Endodermal cell (in vitro differentiated cells): Measurements from ENCODE around the gene LSM7. TPM values are rescaled to one million over a fixed set of nuclear protein-coding genes. Genes with fewer than 3 reads are reported as not detected.
"Not testable (repeated sequence)": the region's sequence is repeated elsewhere in the genome, so short reads cannot be mapped to it uniquely, and the experiment has no call there.

Experiments
- DNase-seq: peaks from one replicate; pipeline ENCODE4 v3.0.0-alpha.2; 2017
- H3K27ac ChIP-seq: 2 replicates; pipeline ENCODE4 v1.5.1; 2013; ENCODE audit warnings: mild to moderate bottlenecking, low read depth, low read length, moderate library complexity
- H3K27me3 ChIP-seq: 2 replicates; pipeline ENCODE4 v1.6.1; 2013; ENCODE audit warnings: mild to moderate bottlenecking, low read length, moderate library complexity; ENCODE audit not compliant: insufficient read depth, control insufficient read depth, poor library complexity, severe bottlenecking
- H3K36me3 ChIP-seq: 2 replicates; pipeline ENCODE4 v1.7.0; 2013; ENCODE audit warnings: mild to moderate bottlenecking, low read length, moderate library complexity; ENCODE audit not compliant: control insufficient read depth, insufficient read depth
- H3K4me1 ChIP-seq: one replicate; pipeline ENCODE4 v1.7.0; 2013; ENCODE audit warnings: low read length; ENCODE audit not compliant: control insufficient read depth, insufficient read depth
- H3K4me3 ChIP-seq: 2 replicates; pipeline ENCODE4 v1.5.1; 2013; ENCODE audit warnings: mild to moderate bottlenecking, low read length, moderate library complexity
- H3K9ac ChIP-seq: 2 replicates; pipeline ENCODE4 v1.6.1; 2013; ENCODE audit warnings: mild to moderate bottlenecking, low read length, moderate library complexity; ENCODE audit not compliant: poor library complexity, severe bottlenecking; ENCODE audit errors: extremely low read depth
- H3K9me3 ChIP-seq: 2 replicates; pipeline ENCODE4 v1.6.1; 2013; ENCODE audit warnings: mild to moderate bottlenecking, low read length, moderate library complexity; ENCODE audit not compliant: control insufficient read depth
- H3K27ac Mint-ChIP-seq: 2 replicates; pipeline ENCODE4 v1.8.0; 2020; ENCODE audit warnings: mixed read lengths
- H3K27me3 Mint-ChIP-seq: 2 replicates; pipeline ENCODE4 v1.8.0; 2021; ENCODE audit warnings: mild to moderate bottlenecking, mixed read lengths; ENCODE audit not compliant: insufficient read depth
- H3K36me3 Mint-ChIP-seq: 2 replicates; pipeline ENCODE4 v1.8.0; 2020; ENCODE audit warnings: low read depth, mixed read lengths
- H3K4me1 Mint-ChIP-seq: 2 replicates; pipeline ENCODE4 v1.8.0; 2020; ENCODE audit warnings: mixed read lengths
- H3K4me3 Mint-ChIP-seq: 2 replicates; pipeline ENCODE4 v1.8.0; 2020; ENCODE audit warnings: mild to moderate bottlenecking, moderate library complexity, mixed read lengths
- H3K9me3 Mint-ChIP-seq: 2 replicates; pipeline ENCODE4 v1.8.0; 2020; ENCODE audit warnings: mild to moderate bottlenecking, mixed read lengths
- WGBS, 2 experiments: methylation state at CpG; one replicate each; pipeline versions ENCODE4 v1.1.5 to v1.1.7; 2013; ENCODE audit warnings: missing lambda C conversion rate in 2 of 2, mixed read lengths in 1 of 2; ENCODE audit not compliant: insufficient coverage in 1 of 2, insufficient read length in 1 of 2; 5-methylcytosine and 5-hydroxymethylcytosine counted together
- total RNA-seq, 2 donors: library from RNA; stranded (reverse); fragmentation: NEBNext Ultra II Directional in 1 of 2; extraction: Animal tissue kit (Norgen Biotek cat#: 25700) in 1 of 2; gene quantifications; 2 replicates in 1 of 2; 3 replicates in 1 of 2; pipeline ENCODE4 v1.2.1, GENCODE V29; 2021
- TF ChIP-seq, protein P1 (sequence below): fragments of 200-600 bp; sonication (generic); conservative IDR thresholded peaks from 2 replicates; pipeline ENCODE4 v1.5.0; 2021; ENCODE audit warnings: antibody characterized with exemption, mild to moderate bottlenecking

The LSM7 gene
- total RNA-seq, 2 donors from 2014 or later: 141 to 149 TPM

GRCh38 chr19:2352121-2352520, 23.7 kb upstream of the LSM7 start:
- WGBS, 2 experiments: 96 to 98% methylated on average over 23 to 24 of the region's 24 CpGs
- Mint-ChIP-seq H3K36me3 (peaks cover 2% of the 10 kb centered on the region), H3K4me1 (no peaks in the 10 kb centered on the region), H3K27ac (no peak overlapping the region), H3K4me3 (no peak overlapping the region), H3K27me3 (no peaks in the 10 kb centered on the region), H3K9me3 (no peaks in the 10 kb centered on the region)
- Histone ChIP-seq H3K36me3 (peaks cover 6% of the 10 kb centered on the region), H3K4me3 (no peak overlapping the region), H3K9ac (no peak overlapping the region), H3K27me3 (no peaks in the 10 kb centered on the region), H3K9me3 (no peaks in the 10 kb centered on the region), H3K27ac (no peak overlapping the region), H3K4me1 (no peaks in the 10 kb centered on the region)
- no peak for DNase-seq
- TF ChIP-seq, protein P1, sequence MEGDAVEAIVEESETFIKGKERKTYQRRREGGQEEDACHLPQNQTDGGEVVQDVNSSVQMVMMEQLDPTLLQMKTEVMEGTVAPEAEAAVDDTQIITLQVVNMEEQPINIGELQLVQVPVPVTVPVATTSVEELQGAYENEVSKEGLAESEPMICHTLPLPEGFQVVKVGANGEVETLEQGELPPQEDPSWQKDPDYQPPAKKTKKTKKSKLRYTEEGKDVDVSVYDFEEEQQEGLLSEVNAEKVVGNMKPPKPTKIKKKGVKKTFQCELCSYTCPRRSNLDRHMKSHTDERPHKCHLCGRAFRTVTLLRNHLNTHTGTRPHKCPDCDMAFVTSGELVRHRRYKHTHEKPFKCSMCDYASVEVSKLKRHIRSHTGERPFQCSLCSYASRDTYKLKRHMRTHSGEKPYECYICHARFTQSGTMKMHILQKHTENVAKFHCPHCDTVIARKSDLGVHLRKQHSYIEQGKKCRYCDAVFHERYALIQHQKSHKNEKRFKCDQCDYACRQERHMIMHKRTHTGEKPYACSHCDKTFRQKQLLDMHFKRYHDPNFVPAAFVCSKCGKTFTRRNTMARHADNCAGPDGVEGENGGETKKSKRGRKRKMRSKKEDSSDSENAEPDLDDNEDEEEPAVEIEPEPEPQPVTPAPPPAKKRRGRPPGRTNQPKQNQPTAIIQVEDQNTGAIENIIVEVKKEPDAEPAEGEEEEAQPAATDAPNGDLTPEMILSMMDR: no peak

DNA sequence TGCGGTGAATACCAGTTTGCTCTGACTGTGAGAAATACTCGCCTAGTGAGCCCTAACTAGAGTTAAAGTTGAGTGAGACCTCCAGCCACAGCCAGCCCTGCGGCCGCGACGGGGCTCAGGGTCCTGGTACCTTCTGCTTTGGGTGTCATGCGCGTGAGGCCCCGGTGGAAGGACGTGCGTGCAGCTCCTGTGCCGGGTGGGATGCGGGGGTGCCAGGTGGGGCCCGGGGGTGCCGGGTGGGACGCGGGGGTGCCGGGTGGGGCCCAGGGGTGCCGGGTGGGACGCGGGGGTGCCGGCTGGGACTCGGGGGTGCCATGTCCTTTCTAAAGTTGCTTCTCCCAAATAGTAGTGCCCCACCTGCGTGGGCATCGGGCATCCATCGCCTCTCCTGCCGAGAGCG, 23.2 kb upstream of the LSM7 start:
- no peak overlapping the region for H3K27ac Mint-ChIP-seq

GRCh38 chr19:2350656-2351055, 22.3 kb upstream of the LSM7 start:
- H3K4me1 Mint-ChIP-seq: no peaks in the 10 kb centered on the region

More for the DNA sequence above, 23.2 kb upstream of the LSM7 start:
- no peaks in the 10 kb centered on the region for H3K4me1 ChIP-seq
- H3K27me3 ChIP-seq: no peaks in the 10 kb centered on the region
- H3K36me3 ChIP-seq: peaks cover 6% of the 10 kb centered on the region
- no peaks in the 10 kb centered on the region for H3K9me3 ChIP-seq
- H3K4me3 ChIP-seq: no peak overlapping the region
- no peak for DNase-seq
- peaks cover 2% of the 10 kb centered on the region for H3K36me3 Mint-ChIP-seq
- no peaks in the 10 kb centered on the region for H3K9me3 Mint-ChIP-seq
- no peak overlapping the region for H3K9ac ChIP-seq
- 94 to 97% methylated on average over 19 to 28 of the region's 28 CpGs for WGBS, 2 experiments
- no peak overlapping the region for H3K4me3 Mint-ChIP-seq
- TF ChIP-seq, protein P1: no peak
- no peaks in the 10 kb centered on the region for H3K27me3 Mint-ChIP-seq
- H3K27ac ChIP-seq: no peak overlapping the region
- H3K4me1 Mint-ChIP-seq: no peaks in the 10 kb centered on the region

DNA sequence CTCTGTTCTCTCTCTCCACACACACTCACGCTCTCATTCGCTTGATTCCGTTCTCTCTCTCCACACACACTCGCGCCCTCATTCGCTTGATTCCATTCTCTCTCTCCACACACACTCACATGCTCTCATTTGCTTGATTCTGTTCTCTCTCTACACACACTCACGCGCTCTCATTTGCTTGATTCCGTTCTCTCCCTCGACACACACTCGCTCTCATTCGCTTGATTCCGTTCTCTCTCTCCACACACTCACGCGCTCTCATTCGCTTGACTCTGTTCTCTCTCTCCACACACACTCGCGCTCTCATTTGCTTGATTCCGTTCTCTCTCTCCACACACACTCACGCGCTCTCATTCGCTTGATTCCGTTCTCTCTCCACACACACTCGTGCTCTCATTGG, 21.4 kb upstream of the LSM7 start:
- not testable (repeated sequence) for H3K27ac ChIP-seq, H3K27me3 ChIP-seq, H3K9ac ChIP-seq, H3K9me3 ChIP-seq, H3K27ac Mint-ChIP-seq, H3K36me3 ChIP-seq, H3K4me3 Mint-ChIP-seq, DNase-seq, H3K4me3 ChIP-seq, H3K4me1 ChIP-seq, H3K36me3 Mint-ChIP-seq, H3K27me3 Mint-ChIP-seq, H3K4me1 Mint-ChIP-seq, H3K9me3 Mint-ChIP-seq
- WGBS, 2 experiments: 92 to 93% methylated on average over 24 of the region's 24 CpGs

More at GRCh38 chr19:2350656-2351055, 22.3 kb upstream of the LSM7 start:
- TF ChIP-seq, protein P1: no peak
- no peak overlapping the region for H3K9ac ChIP-seq
- H3K27ac ChIP-seq: no peak overlapping the region
- Mint-ChIP-seq H3K36me3 (peaks cover 5% of the 10 kb centered on the region), H3K4me3 (no peak overlapping the region), H3K9me3 (no peaks in the 10 kb centered on the region), H3K27me3 (no peaks in the 10 kb centered on the region), H3K27ac (no peak overlapping the region)
- 93 to 96% methylated on average over 15 to 16 of the region's 16 CpGs for WGBS, 2 experiments
- H3K27me3 ChIP-seq: no peaks in the 10 kb centered on the region
- H3K4me1 ChIP-seq: no peaks in the 10 kb centered on the region
- H3K4me3 ChIP-seq: no peak overlapping the region
- H3K9me3 ChIP-seq: no peaks in the 10 kb centered on the region
- H3K36me3 ChIP-seq: peaks cover 9% of the 10 kb centered on the region
- no peak for DNase-seq
